Right forelimb (tissue), 1 donor: ENCODE data around the gene NDUFB8.
"Not testable (repeated sequence)": the region's sequence is repeated elsewhere in the genome, so short reads cannot be mapped to it uniquely, and the experiment has no call there.

Source experiments
- DNase-seq: peaks from one replicate; pipeline ENCODE4 v3.0.0-alpha.2; 2018

NDUFB8 gene

GRCh38 chr10:100529475-100530298 lies at the start of gene NDUFB8:
Gene NDUFB8 (minus strand): TSS chr10:100529871. CDS start chr10:100529851, 20 bp downstream.
- peak; percentile 95 for DNase-seq

- DNase-seq: no peak
Measured at GRCh38 chr10:100576282-100576635, 46.6 kb upstream of the NDUFB8 start.

GRCh38 chr10:100575585-100576281 lies 46.1 kb upstream of the NDUFB8 start:
- DNase-seq: no peak

DNA sequence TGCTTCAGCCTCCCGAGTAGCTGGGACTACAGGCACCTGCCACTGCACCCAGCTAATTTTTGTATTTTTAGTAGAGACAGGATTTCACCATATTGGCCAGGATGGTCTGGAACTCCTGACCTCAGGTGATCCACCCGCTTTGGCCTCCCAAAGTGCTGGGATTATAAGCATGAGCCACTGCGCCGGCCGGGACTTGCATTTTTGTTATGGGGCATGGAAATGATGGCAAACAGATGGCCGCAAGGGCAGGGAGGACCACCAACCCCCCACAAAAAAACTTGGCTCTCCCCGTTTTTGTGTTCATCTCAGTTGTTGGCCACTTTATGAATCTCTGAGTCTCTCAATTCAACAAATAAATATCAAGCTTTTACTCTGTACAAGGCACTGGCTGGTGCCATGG lies 45.5 kb upstream of the NDUFB8 start:
- DNase-seq: not testable (repeated sequence)

DNA sequence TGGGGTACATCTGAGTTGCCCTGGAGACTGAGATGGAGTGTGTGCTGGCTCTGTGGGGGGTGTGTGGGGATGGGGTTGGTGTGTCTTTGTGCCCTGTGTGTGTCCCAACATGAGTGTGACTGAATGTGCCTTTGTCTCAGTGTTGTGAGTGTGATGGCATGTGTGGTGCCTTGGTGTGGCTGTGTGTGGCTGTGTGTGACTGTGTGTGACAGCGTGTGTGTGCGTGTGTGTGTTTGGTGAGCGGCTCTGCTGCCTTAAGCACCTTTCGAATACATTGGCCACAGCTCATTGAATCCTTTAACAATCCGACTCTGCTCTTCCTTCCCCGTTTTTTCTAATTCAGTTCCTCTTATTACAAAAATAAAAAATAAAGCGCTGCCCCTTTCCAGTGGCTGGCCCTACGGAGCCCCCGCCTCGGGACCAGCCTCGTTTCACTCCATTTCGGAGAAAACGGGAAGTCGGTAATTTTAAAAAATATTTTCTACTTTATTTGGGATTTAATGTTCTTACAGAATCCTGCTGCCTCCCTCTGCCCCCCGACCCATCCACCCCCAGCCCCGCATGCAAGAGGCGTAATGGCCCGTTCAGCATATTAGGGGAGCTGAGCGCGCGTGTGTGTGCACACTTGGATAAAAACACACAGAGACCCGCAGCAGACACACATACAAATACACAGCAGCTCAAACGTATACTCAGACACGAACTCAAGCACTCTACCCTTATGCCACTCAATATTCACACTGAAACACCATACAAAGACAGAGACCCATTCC lies 41.6 kb upstream of the NDUFB8 start:
- no peak for DNase-seq

GRCh38 chr10:100570506-100570905 lies 40.8 kb upstream of the NDUFB8 start:
- DNase-seq: no peak

- DNase-seq: no peak
Measured at GRCh38 chr10:100569687-100570481, 40.2 kb upstream of the NDUFB8 start.

DNA sequence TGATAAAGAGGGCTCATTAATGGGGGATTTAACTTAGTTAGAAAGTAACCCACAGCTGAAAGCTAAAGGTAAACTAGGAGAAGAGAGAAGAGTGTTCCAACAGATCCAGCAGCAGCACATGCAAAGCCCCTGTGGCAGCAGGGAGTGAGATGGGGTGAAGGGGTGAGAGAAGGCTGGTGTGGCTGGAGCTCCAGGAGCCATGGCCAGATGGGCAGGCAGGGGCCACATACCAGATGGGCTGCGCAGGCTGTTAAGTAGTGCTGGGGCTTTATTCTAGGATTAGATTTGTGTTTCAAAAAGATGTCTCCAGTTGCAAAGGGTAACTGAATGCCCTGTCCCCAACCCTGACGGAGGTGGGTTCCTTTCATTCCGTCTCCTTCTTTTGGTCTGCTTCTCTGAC lies 39.2 kb upstream of the NDUFB8 start:
- DNase-seq: no peak

- DNase-seq: no peak
Measured at GRCh38 chr10:100567826-100568225, 38.2 kb upstream of the NDUFB8 start.

- DNase-seq: no peak
Measured at GRCh38 chr10:100567249-100567648, 37.6 kb upstream of the NDUFB8 start.

GRCh38 chr10:100566561-100566960 lies 36.9 kb upstream of the NDUFB8 start:
- DNase-seq: no peak

DNA sequence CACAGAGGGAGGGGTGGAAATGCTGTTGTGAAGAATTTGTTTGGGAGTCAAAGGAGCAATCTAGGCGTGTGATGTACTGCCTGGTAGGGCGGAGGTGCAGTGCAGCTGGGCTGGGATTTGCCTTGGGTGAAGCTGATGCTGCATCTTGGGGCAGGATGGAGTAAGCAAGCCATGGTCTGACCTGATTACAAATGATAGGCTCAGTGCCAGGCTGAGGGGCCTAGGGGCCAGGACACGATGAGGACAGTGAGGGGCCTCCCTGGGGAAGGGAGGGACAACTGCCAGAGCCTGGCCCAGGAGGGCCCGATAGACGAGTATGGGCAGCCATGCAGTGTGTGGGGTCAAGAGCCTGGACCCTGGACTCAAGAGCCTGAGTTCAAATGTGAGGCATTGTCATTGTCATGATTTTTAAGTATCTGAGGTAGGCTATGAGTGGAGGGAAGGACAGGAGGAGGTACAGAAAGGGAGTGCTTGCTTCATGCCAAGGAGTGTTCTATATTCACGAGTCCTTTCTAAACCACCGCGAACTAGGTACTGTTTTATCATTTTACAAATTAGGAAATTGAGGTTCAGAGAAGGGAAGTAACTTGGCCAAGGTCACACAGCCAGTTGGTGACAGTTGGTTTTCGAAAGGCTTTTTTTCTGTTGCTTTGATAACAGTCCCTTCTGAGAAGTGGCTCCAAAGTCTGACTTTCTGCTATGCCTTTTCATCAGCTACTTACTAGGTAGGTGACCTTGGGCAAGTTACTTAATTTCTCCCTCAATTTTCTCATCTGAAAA lies 35.7 kb upstream of the NDUFB8 start:
- DNase-seq: no peak

DNA sequence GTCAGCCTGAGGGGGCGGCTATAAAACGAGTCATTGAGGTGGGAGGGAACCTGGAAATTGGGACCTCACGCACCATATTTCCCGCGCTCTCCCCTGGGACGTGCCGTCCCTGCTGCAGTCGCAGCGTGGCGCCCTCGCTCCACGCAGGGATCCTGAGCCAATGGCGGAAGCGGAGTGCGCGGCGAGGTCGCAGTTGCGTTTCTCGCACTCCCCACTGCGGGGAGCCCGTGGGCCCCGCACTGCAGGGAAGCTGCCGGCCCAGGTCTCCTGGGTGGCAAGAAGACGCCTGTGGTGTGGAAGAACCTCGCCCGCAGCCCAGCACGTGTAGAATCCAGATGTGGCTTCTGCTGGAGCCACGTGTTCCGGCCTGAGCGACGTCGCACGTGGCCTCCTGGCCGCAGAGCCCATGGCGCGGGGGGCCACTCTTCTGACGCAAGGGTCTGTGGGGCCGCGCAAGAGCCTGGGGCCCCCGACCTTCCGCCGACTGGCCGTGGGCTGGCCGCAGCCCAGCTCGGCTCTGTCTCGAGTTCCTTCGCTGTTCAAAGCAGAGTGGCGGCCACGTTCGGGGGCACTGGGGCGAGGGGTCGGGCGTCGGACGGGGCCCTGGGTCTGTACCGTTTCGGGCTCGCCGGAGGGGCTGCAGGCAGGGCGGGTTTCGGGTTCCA lies 32.5 kb upstream of the NDUFB8 start:
- peak; percentile 68 for DNase-seq

GRCh38 chr10:100561005-100561404 lies 31.3 kb upstream of the NDUFB8 start:
- no peak for DNase-seq

DNA sequence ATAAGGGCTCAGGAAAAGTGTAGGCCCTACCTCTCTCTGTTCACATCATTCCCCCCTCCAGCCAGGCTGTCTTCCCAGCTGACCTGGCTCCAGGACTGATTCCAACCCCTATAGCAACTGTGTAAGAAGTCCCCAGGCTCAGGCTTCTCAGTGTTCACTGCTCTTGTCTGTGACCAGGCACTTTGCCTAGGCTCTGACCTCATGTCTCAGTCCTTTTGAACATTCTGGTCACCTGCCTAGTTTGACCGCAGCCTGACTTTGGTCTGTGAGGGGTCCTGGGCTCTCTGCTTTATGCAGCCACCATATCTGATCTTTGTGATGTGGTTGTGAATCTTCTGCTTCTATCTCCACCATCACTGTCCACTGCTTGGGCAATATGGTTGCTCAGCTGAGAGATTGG lies 30.6 kb upstream of the NDUFB8 start:
- DNase-seq: no peak

DNA sequence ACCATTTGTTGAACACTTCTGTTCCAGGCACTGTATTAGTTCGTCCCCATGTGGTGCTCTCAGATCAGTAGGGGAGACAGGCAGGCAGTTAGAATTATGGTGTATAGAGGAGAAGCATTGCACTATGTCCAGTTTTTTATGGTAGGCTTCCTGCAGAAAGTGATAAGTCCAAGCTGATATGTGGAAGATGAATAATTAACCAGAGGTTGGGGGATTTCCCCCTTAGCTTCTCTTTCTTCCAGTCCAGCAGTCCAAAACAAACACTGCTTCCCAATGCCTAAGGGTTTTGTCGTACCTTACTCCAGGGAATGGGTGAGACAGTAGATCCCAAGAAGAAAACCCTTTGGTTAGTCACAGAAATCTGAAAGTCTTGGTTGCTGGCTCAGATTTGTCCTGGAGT lies 25.2 kb upstream of the NDUFB8 start:
- no peak for DNase-seq

DNA sequence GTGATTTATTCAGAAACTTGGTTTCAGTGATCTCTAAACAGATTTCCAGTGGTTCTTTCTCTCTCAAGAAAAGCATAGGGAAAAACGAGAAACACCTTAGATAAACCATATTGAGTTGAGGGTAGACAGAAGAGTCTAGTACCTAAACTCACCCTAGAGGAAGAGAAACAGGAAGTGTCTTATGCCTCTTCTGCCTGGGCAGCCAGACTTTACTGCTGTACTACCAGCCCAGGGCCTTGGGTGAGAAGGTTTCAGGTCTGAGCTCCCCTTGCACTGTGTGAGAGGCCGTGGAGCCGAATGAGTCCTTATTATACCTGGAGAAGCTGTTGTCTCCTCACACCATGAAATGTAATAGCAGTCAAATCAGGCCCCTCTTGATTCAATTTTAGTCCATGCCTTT lies 24.3 kb upstream of the NDUFB8 start:
- DNase-seq: no peak

GRCh38 chr10:100551738-100552137 lies 22.1 kb upstream of the NDUFB8 start:
- no peak for DNase-seq

DNA sequence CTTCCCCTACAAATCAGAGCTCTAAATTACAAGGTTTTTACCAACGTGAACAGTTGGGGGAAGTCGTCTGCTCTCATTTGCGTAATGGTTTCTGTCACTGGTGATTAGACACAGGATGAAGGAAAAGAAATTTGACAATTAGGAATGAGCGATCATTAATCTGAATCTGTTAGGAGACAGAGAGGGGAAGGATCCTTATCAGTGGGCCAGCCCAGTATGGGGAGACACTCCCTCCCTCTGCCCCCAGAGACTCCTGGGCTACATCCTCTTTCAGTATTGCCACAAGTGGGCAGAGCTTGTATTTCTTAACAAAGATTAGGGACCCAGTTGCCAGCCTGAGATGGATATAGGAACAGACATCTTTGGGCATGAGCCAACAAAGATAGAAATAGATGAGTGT lies 21.5 kb upstream of the NDUFB8 start:
- no peak for DNase-seq

- DNase-seq: no peak
Measured at GRCh38 chr10:100544950-100545349, 15.3 kb upstream of the NDUFB8 start.

DNA sequence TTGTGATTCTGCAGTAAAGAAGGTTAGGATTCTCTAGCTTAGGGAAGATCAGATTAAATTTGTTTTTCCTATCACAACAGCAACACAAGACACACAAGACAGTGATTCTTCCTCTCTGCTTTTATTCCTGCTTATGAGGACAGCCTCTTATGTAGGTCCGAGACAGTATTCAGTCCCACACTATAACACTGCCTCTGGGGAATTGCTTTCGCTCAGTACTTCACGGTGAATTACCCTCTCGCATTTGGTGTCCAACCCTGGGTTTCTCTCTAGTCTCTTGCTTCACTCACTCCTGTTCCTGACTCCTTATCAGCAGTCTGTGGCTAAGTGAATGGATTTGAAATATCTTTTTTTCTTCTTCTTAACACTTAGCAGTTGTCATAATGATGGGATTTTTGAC lies 7.8 kb upstream of the NDUFB8 start:
- DNase-seq: no peak
